Measurements from ENCODE around the gene AQP10. TPM values are rescaled to one million over a fixed set of nuclear protein-coding genes. Genes with fewer than 3 reads are reported as not detected.
"Not testable (repeated sequence)": the region's sequence is repeated elsewhere in the genome, so short reads cannot be mapped to it uniquely, and the experiment has no call there.

AQP10 gene
- total RNA-seq, 1 donor = 0.54 TPM

GRCh38 chr1:154323493-154323892, 2.6 kb downstream of the AQP10 start:
- no peak for DNase-seq (ENCODE audit: low read depth in 2 of 3, low spot score in 2 of 3)

- no peak for DNase-seq (ENCODE audit: low read depth in 2 of 3, low spot score in 2 of 3)
These were observed 3.3 kb downstream of the AQP10 start for GRCh38 chr1:154324241-154324640.

GRCh38 chr1:154324669-154325582, 4.0 kb downstream of the AQP10 start, which contains the start of gene ATP8B2:
Gene ATP8B2 (plus strand): TSS chr1:154325525. CDS start chr1:154328142, 2,617 bp downstream.
- DNase-seq (ENCODE audit: low read depth in 2 of 3, low spot score in 2 of 3) = peak; percentile 60 to 90 (median 86)

GRCh38 chr1:154325583-154326545, 5.0 kb downstream of the AQP10 start:
- peak in 2 of 3 donors; percentile 66 to 80 for DNase-seq (ENCODE audit: low read depth in 2 of 3, low spot score in 2 of 3)

- peak in 1 of 3 donors; percentile 44 for DNase-seq (ENCODE audit: low read depth in 2 of 3, low spot score in 2 of 3)
These were observed 5.9 kb downstream of the AQP10 start for GRCh38 chr1:154326546-154327465.

- peak in 2 of 3 donors; percentile 91 to 96 for DNase-seq (ENCODE audit: low read depth in 2 of 3, low spot score in 2 of 3)
These were observed 6.8 kb downstream of the AQP10 start for GRCh38 chr1:154327466-154328317.

GRCh38 chr1:154328318-154329151, 7.6 kb downstream of the AQP10 start:
- peak in 2 of 3 donors; percentile 73 to 77 for DNase-seq (ENCODE audit: low read depth in 2 of 3, low spot score in 2 of 3)

GRCh38 chr1:154329152-154329521, 8.2 kb downstream of the AQP10 start:
- DNase-seq (ENCODE audit: low read depth in 2 of 3, low spot score in 2 of 3) = peak in 1 of 3 donors; percentile 23

- no peak for DNase-seq (ENCODE audit: low read depth in 2 of 3, low spot score in 2 of 3)
These were observed 8.7 kb downstream of the AQP10 start for GRCh38 chr1:154329551-154330131.

GRCh38 chr1:154330669-154331068, 9.8 kb downstream of the AQP10 start:
- no peak for DNase-seq (ENCODE audit: low read depth in 2 of 3, low spot score in 2 of 3)

- no peak for DNase-seq (ENCODE audit: low read depth in 2 of 3, low spot score in 2 of 3)
These were observed 13.5 kb downstream of the AQP10 start for GRCh38 chr1:154334079-154335024.

- DNase-seq (ENCODE audit: low read depth in 2 of 3, low spot score in 2 of 3) = peak; percentile 77 to 97 (median 92)
These were observed 14.3 kb downstream of the AQP10 start for GRCh38 chr1:154335025-154335714.

- DNase-seq (ENCODE audit: low read depth in 2 of 3, low spot score in 2 of 3) = peak in 1 of 3 donors; percentile 32
These were observed 16.5 kb downstream of the AQP10 start for GRCh38 chr1:154337253-154337894.

- DNase-seq (ENCODE audit: low read depth in 2 of 3, low spot score in 2 of 3) = no peak
These were observed 18.0 kb downstream of the AQP10 start for GRCh38 chr1:154338875-154339274.

GRCh38 chr1:154341366-154341765, 20.5 kb downstream of the AQP10 start:
- not testable (repeated sequence) for DNase-seq (ENCODE audit: low read depth in 2 of 3, low spot score in 2 of 3)

- DNase-seq (ENCODE audit: low read depth in 2 of 3, low spot score in 2 of 3) = no peak
These were observed 21.2 kb downstream of the AQP10 start for GRCh38 chr1:154342132-154342531.

Data from hematopoietic multipotent progenitor cell (in vitro differentiated cells).